ENCODE results near the gene PSME3IP1. TPM values are rescaled to one million over a fixed set of nuclear protein-coding genes. Genes with fewer than 3 reads are reported as not detected.

Gene PSME3IP1
- total and polyA plus RNA-seq, 9 of the 15 experiments (the other 6 are each of a cell fraction or from before 2014, with no cell fraction given): 63.8 to 187 (median 142) TPM

DNA sequence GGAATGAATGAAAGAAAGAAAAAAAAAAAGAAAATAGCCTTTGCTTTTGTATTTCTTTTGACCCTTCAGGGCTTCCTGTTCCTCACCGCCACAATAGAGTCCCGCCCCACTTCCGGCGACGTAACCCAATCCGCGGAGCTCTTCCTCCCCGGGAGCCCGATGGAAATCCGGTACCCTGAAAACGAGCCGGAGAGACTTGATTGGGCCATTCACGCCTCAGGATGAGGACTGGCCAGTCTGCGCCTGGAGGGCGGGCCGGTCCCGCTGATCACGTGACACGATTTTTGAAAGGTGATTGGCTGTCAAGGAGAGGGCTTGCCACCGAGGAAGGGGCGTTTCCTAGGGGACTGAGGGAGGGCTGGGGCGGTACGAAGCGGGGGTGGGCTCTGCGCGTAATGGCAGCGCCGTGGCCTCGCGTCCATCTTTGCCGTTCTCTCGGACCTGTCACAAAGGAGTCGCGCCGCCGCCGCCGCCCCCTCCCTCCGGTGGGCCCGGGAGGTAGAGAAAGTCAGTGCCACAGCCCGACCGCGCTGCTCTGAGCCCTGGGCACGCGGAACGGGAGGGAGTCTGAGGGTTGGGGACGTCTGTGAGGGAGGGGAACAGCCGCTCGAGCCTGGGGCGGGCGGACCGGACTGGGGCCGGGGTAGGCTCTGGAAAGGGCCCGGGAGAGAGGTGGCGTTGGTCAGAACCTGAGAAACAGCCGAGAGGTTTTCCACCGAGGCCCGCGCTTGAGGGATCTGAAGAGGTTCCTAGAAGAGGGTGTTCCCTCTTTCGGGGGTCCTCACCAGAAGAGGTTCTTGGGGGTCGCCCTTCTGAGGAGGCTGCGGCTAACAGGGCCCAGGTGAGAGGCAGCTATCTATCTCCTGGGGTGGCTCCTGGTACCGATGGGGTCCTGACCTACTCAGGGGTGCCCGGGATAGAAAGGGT is at the start of gene PSME3IP1, which contains the start of gene RSPRY1 (continued):
- TF ChIP-seq, protein P1, sequence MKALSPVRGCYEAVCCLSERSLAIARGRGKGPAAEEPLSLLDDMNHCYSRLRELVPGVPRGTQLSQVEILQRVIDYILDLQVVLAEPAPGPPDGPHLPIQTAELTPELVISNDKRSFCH (CRISPR knock-in tag; IDR thresholded peaks at IDR 0.05): no peak
- TF ChIP-seq, protein P1 (tag; IDR thresholded peaks at IDR 0.05): no peak
- TF ChIP-seq BACH1 (tag; IDR thresholded peaks at IDR 0.05): no peak
- TF ChIP-seq NFXL1 (CRISPR knock-in tag; IDR thresholded peaks at IDR 0.05): no peak
- TF ChIP-seq ETS2 (tag; IDR thresholded peaks at IDR 0.05; ENCODE audit: borderline replicate concordance, poor library complexity, severe bottlenecking): no peak
- TF ChIP-seq CBX5 (IDR thresholded peaks at IDR 0.05; ENCODE audit: borderline replicate concordance, low read depth): no peak
- TF ChIP-seq HSF4 (CRISPR knock-in tag; IDR thresholded peaks at IDR 0.05; ENCODE audit: borderline replicate concordance): no peak
- TF ChIP-seq, protein P2, sequence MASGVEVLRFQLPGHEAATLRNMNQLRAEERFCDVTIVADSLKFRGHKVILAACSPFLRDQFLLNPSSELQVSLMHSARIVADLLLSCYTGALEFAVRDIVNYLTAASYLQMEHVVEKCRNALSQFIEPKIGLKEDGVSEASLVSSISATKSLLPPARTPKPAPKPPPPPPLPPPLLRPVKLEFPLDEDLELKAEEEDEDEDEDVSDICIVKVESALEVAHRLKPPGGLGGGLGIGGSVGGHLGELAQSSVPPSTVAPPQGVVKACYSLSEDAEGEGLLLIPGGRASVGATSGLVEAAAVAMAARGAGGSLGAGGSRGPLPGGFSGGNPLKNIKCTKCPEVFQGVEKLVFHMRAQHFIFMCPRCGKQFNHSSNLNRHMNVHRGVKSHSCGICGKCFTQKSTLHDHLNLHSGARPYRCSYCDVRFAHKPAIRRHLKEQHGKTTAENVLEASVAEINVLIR (CRISPR knock-in tag; IDR thresholded peaks at IDR 0.05): no peak
- TF ChIP-seq CREM (IDR thresholded peaks at IDR 0.05; ENCODE audit: low read depth): peak; percentile 95
- no peak for TF ChIP-seq JUN (IDR thresholded peaks at IDR 0.05; ENCODE audit: borderline replicate concordance, low read depth, low read length)
- TF ChIP-seq JUN (CRISPR knock-in tag; IDR thresholded peaks at IDR 0.05; ENCODE audit: borderline replicate concordance): no peak
- TF ChIP-seq, protein P3, sequence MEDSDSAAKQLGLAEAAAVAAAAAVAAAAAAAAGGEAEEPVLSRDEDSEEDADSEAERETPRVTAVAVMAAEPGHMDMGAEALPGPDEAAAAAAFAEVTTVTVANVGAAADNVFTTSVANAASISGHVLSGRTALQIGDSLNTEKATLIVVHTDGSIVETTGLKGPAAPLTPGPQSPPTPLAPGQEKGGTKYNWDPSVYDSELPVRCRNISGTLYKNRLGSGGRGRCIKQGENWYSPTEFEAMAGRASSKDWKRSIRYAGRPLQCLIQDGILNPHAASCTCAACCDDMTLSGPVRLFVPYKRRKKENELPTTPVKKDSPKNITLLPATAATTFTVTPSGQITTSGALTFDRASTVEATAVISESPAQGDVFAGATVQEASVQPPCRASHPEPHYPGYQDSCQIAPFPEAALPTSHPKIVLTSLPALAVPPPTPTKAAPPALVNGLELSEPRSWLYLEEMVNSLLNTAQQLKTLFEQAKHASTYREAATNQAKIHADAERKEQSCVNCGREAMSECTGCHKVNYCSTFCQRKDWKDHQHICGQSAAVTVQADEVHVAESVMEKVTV (CRISPR knock-in tag; IDR thresholded peaks at IDR 0.05): no peak
- 0 out of 2 replicates have a peak, but pooled peaks have one; percentile 8 for TF ChIP-seq PML (IDR thresholded peaks at IDR 0.05; ENCODE audit: low read length)
- TF ChIP-seq TAL1 (IDR thresholded peaks at IDR 0.05): no peak
- no peak for TF ChIP-seq ZNF217 (CRISPR knock-in tag; IDR thresholded peaks at IDR 0.05)
- TF ChIP-seq, protein P4, sequence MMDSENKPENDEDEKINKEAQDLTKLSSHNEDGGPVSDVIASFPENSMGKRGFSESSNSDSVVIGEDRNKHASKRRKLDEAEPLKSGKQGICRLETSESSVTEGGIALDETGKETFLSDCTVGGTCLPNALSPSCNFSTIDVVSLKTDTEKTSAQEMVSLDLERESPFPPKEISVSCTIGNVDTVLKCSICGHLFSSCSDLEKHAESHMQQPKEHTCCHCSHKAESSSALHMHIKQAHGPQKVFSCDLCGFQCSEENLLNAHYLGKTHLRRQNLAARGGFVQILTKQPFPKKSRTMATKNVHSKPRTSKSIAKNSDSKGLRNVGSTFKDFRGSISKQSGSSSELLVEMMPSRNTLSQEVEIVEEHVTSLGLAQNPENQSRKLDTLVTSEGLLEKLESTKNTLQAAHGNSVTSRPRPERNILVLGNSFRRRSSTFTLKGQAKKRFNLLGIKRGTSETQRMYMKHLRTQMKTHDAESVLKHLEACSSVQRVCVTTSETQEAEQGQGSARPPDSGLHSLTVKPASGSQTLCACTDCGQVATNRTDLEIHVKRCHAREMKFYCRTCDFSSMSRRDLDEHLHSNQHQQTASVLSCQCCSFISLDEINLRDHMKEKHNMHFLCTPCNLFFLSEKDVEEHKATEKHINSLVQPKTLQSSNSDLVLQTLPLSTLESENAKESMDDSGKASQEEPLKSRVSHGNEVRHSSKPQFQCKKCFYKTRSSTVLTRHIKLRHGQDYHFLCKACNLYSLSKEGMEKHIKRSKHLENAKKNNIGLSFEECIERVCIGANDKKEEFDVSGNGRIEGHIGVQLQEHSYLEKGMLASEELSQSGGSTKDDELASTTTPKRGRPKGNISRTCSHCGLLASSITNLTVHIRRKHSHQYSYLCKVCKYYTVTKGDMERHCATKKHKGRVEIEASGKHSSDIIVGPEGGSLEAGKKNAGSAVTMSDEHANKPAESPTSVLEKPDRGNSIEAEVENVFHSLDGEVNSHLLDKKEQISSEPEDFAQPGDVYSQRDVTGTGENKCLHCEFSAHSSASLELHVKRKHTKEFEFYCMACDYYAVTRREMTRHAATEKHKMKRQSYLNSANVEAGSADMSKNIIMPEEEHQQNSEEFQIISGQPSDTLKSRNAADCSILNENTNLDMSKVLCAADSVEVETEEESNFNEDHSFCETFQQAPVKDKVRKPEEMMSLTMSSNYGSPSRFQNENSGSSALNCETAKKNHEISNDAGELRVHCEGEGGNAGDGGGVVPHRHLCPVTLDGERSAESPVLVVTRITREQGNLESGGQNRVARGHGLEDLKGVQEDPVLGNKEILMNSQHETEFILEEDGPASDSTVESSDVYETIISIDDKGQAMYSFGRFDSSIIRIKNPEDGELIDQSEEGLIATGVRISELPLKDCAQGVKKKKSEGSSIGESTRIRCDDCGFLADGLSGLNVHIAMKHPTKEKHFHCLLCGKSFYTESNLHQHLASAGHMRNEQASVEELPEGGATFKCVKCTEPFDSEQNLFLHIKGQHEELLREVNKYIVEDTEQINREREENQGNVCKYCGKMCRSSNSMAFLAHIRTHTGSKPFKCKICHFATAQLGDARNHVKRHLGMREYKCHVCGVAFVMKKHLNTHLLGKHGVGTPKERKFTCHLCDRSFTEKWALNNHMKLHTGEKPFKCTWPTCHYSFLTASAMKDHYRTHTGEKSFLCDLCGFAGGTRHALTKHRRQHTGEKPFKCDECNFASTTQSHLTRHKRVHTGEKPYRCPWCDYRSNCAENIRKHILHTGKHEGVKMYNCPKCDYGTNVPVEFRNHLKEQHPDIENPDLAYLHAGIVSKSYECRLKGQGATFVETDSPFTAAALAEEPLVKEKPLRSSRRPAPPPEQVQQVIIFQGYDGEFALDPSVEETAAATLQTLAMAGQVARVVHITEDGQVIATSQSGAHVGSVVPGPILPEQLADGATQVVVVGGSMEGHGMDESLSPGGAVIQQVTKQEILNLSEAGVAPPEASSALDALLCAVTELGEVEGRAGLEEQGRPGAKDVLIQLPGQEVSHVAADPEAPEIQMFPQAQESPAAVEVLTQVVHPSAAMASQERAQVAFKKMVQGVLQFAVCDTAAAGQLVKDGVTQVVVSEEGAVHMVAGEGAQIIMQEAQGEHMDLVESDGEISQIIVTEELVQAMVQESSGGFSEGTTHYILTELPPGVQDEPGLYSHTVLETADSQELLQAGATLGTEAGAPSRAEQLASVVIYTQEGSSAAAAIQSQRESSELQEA (IDR thresholded peaks at IDR 0.05; ENCODE audit: low read depth): peak; percentile 91

Data from K562 (cell line).